CD4-positive, alpha-beta T cell treated with Interleukin-12 subunit alpha and Interleukin-12 subunit beta, for 1 hour (primary cell): ENCODE results near the gene TMEM229A.
"Not testable (repeated sequence)": the region's sequence is repeated elsewhere in the genome, so short reads cannot be mapped to it uniquely, and the experiment has no call there.

Experiments
- DNase-seq: peaks from one replicate; pipeline ENCODE4 v3.0.0-alpha.2; 2020

The TMEM229A gene

GRCh38 chr7:124031406-124031805, 1.5 kb downstream of the TMEM229A start:
- DNase-seq = no peak

GRCh38 chr7:124030964-124031363, 1.9 kb downstream of the TMEM229A start:
- no peak for DNase-seq

GRCh38 chr7:124029396-124030188, 3.3 kb downstream of the TMEM229A start:
- no peak for DNase-seq

GRCh38 chr7:124027236-124027635, 5.6 kb downstream of the TMEM229A start:
- no peak for DNase-seq

- DNase-seq = not testable (repeated sequence)
These were observed 8.5 kb downstream of the TMEM229A start for GRCh38 chr7:124024329-124024728.

- DNase-seq = no peak
These were observed 10.3 kb downstream of the TMEM229A start for GRCh38 chr7:124022551-124022950.

GRCh38 chr7:124020060-124020459, 12.8 kb downstream of the TMEM229A start:
- DNase-seq = no peak

- no peak for DNase-seq
These were observed 19.6 kb downstream of the TMEM229A start for GRCh38 chr7:124013306-124013705.

GRCh38 chr7:124012864-124013263, 20.0 kb downstream of the TMEM229A start:
- no peak for DNase-seq

- DNase-seq = no peak
These were observed 23.5 kb downstream of the TMEM229A start for GRCh38 chr7:124009321-124009720.

- not testable (repeated sequence) for DNase-seq
These were observed 24.6 kb downstream of the TMEM229A start for GRCh38 chr7:124008296-124008695.

- DNase-seq = no peak
These were observed 33.2 kb downstream of the TMEM229A start for GRCh38 chr7:123999703-124000102.

GRCh38 chr7:123998921-123999320, 33.9 kb downstream of the TMEM229A start:
- DNase-seq = no peak

- DNase-seq = no peak
These were observed 36.6 kb downstream of the TMEM229A start for GRCh38 chr7:123996327-123996625.

- no peak for DNase-seq
These were observed 37.1 kb downstream of the TMEM229A start for GRCh38 chr7:123995617-123996326.

GRCh38 chr7:123994449-123994848, 38.4 kb downstream of the TMEM229A start:
- DNase-seq = no peak

- no peak for DNase-seq
These were observed 38.9 kb downstream of the TMEM229A start for GRCh38 chr7:123993996-123994395.

- no peak for DNase-seq
These were observed 39.9 kb downstream of the TMEM229A start for GRCh38 chr7:123992913-123993518.

GRCh38 chr7:123987445-123987844, 45.4 kb downstream of the TMEM229A start:
- no peak for DNase-seq
